CD14-positive monocyte (primary cell): ENCODE results near the gene PRM3. TPM values are rescaled to one million over a fixed set of nuclear protein-coding genes. Genes with fewer than 3 reads are reported as not detected.

Experiments
- DNase-seq, 3 donors: peaks; one replicate each; pipeline ENCODE4 v3.0.0-alpha.2; 2011 to 2022
- H2AFZ ChIP-seq: 2 replicates; pipeline ENCODE4 v1.6.0; 2012; ENCODE audit warnings: mild to moderate bottlenecking, low read depth, low read length, inconsistent platforms; ENCODE audit not compliant: insufficient read depth, poor library complexity, severe bottlenecking
- H3K27ac ChIP-seq, 2 donors: 1 replicate in 1 of 2; 2 replicates in 1 of 2; pipeline ENCODE4 v1.5.1; 2012 to 2013; ENCODE audit warnings: low read length in 2 of 2, control low read depth in 1 of 2, inconsistent platforms in 1 of 2, low read depth in 1 of 2, mild to moderate bottlenecking in 1 of 2
- H3K27me3 ChIP-seq, 2 donors: one replicate each; pipeline versions ENCODE4 v1.6.0 to v1.6.1; 2011 to 2013; ENCODE audit warnings: low read length in 2 of 2; ENCODE audit not compliant: control insufficient read depth in 2 of 2, insufficient read depth in 2 of 2
- H3K36me3 ChIP-seq, 2 donors: replicated peaks in 1 of 2; 1 replicate in 1 of 2; 2 replicates in 1 of 2; pipeline versions ENCODE4 v1.5.1 to v1.6.1; 2012 to 2013; ENCODE audit warnings: low read length in 2 of 2, control low read depth in 1 of 2, inconsistent platforms in 1 of 2, mild to moderate bottlenecking in 1 of 2; ENCODE audit not compliant: insufficient read depth in 2 of 2, control insufficient read depth in 1 of 2
- H3K4me1 ChIP-seq, 2 donors: 1 replicate in 1 of 2; 2 replicates in 1 of 2; pipeline versions ENCODE4 v1.5.1 to v1.6.1; 2012 to 2013; ENCODE audit warnings: low read length in 2 of 2, control low read depth in 1 of 2, inconsistent platforms in 1 of 2, mild to moderate bottlenecking in 1 of 2, moderate library complexity in 1 of 2; ENCODE audit not compliant: insufficient read depth in 2 of 2, control insufficient read depth in 1 of 2
- H3K4me2 ChIP-seq: replicated peaks from 2 replicates; pipeline ENCODE3; 2012; ENCODE audit warnings: low read length, moderate library complexity, mild to moderate bottlenecking; ENCODE audit not compliant: poor library complexity, severe bottlenecking; ENCODE audit errors: extremely low read depth
- H3K4me3 ChIP-seq, 3 experiments: fragments of 200-600 bp in 1 of 3; sonication (generic) in 1 of 3; replicated peaks in 1 of 3; 1 replicate in 2 of 3; 2 replicates in 1 of 3; pipeline ENCODE4 v1.5.1; 2011 to 2013; ENCODE audit warnings: low read length in 3 of 3, mild to moderate bottlenecking in 3 of 3, control low read depth in 2 of 3, low read depth in 2 of 3, inconsistent platforms in 1 of 3, moderate library complexity in 1 of 3
- H3K79me2 ChIP-seq: 2 replicates; pipeline ENCODE4 v1.6.0; 2012; ENCODE audit warnings: mild to moderate bottlenecking, control low read depth, inconsistent platforms, low read length, moderate library complexity; ENCODE audit not compliant: insufficient read depth
- H3K9ac ChIP-seq: 2 replicates; pipeline ENCODE4 v1.6.0; 2017; ENCODE audit warnings: low read length, mild to moderate bottlenecking; ENCODE audit not compliant: insufficient read depth, poor library complexity, severe bottlenecking
- H3K9me3 ChIP-seq, 2 donors: replicated peaks in 1 of 2; 1 replicate in 1 of 2; 2 replicates in 1 of 2; pipeline versions ENCODE4 v1.5.1 to v1.6.1; 2012 to 2013; ENCODE audit warnings: low read length in 2 of 2, control low read depth in 1 of 2; ENCODE audit not compliant: control insufficient read depth in 1 of 2, insufficient read depth in 1 of 2
- H4K20me1 ChIP-seq: 2 replicates; pipeline ENCODE4 v1.6.0; 2012; ENCODE audit warnings: mild to moderate bottlenecking, low read length, control low read depth, moderate library complexity; ENCODE audit not compliant: insufficient read depth
- H3K27ac Mint-ChIP-seq, 7 donors: one replicate each; pipeline ENCODE4 v1.8.0; 2020; ENCODE audit warnings: mild to moderate bottlenecking in 7 of 7, mixed read lengths in 7 of 7, moderate library complexity in 6 of 7, inconsistent platforms in 2 of 7
- H3K27me3 Mint-ChIP-seq, 3 donors: one replicate each; pipeline ENCODE4 v1.8.0; 2021 to 2022; ENCODE audit warnings: low read depth in 3 of 3, mild to moderate bottlenecking in 3 of 3, mixed read lengths in 3 of 3, moderate library complexity in 3 of 3, inconsistent platforms in 1 of 3
- H3K36me3 Mint-ChIP-seq, 2 donors: one replicate each; pipeline ENCODE4 v1.8.0; 2020; ENCODE audit warnings: mixed read lengths in 2 of 2, inconsistent platforms in 1 of 2, mild to moderate bottlenecking in 1 of 2
- H3K4me1 Mint-ChIP-seq: one replicate; pipeline ENCODE4 v1.8.0; 2020; ENCODE audit warnings: mild to moderate bottlenecking, mixed read lengths
- H3K4me3 Mint-ChIP-seq, 2 donors: one replicate each; pipeline ENCODE4 v1.8.0; 2020; ENCODE audit warnings: mild to moderate bottlenecking in 2 of 2, mixed read lengths in 2 of 2, moderate library complexity in 1 of 2
- H3K9me3 Mint-ChIP-seq, 7 donors: one replicate each; pipeline ENCODE4 v1.8.0; 2020 to 2022; ENCODE audit warnings: mixed read lengths in 7 of 7, mild to moderate bottlenecking in 6 of 7, moderate library complexity in 6 of 7, inconsistent platforms in 2 of 7
- CTCF ChIP-seq: fragments of 200-600 bp; IDR thresholded peaks from one replicate; pipeline ENCODE4 v1.8.0; 2022; ENCODE audit warnings: antibody characterized with exemption, mild to moderate bottlenecking
- WGBS: methylation state at CpG from one replicate; pipeline ENCODE4 v1.1.5; 2013; ENCODE audit warnings: missing lambda C conversion rate; ENCODE audit not compliant: insufficient coverage; 5-methylcytosine and 5-hydroxymethylcytosine counted together
- intact Hi-C, 2 donors: fragments of 100-400 bp; cut with micrococcal nuclease; formaldehyde crosslinking; loops; one replicate each; pipeline versions ENCODE4 v1.15.0 to v1.15.1; 2023
- polyA plus RNA-seq, 3 donors: library from polyadenylated mRNA; depleted of rRNA in 1 of 3; unstranded in 2 of 3; stranded (reverse) in 1 of 3; fragments of 300-500 nt in 2 of 3; fragments of >200 nt in 1 of 3; fragmentation: Illumina TruSeq in 2 of 3; gene quantifications; 1 replicate in 2 of 3; 2 replicates in 1 of 3; pipeline ENCODE4 v1.2.3, GENCODE V29; 2012 to 2021

The PRM3 gene
- polyA plus RNA-seq, 3 donors: not detected

GRCh38 chr16:11296706-11297491 lies 23.5 kb upstream of the PRM3 start:
- peaks cover 0 to 6% of the 10 kb centered on the region in 2 donors for H3K27me3 ChIP-seq
- intact Hi-C loops: loop anchor here in 1 of 2 donors (5.0 kb wide), 1 partner anchor 35 kb away; no protein-coding TSS in a partner anchor
- peak overlapping the region in 1 of 3 experiments; percentile 57 for H3K4me3 ChIP-seq
- H2AFZ ChIP-seq: peak overlapping the region; percentile 63
- no peak for DNase-seq
- Mint-ChIP-seq H3K27me3 (peaks cover 26 to 42% (median 40%) of the 10 kb centered on the region in 3 donors), H3K4me1 (peaks cover 20% of the 10 kb centered on the region), H3K4me3 (peak overlapping the region; percentile 66 to 85), H3K36me3 (no peaks in the 10 kb centered on the region), H3K9me3 (peaks cover 0 to 2% (median 0%) of the 10 kb centered on the region in 7 donors), H3K27ac (peak overlapping the region in 1 of 7 donors; percentile 17)
- H3K36me3 ChIP-seq: no peaks in the 10 kb centered on the region
- H3K79me2 ChIP-seq: no peaks in the 10 kb centered on the region
- H3K9me3 ChIP-seq: no peaks in the 10 kb centered on the region
- peaks cover 12 to 15% of the 10 kb centered on the region in 2 donors for H3K4me1 ChIP-seq
- 55% methylated on average over 2 of the region's 10 CpGs for WGBS
- H3K4me2 ChIP-seq: peak overlapping the region; percentile 69
- H3K27ac ChIP-seq: no peak overlapping the region
- TF ChIP-seq CTCF: no peak
- H3K9ac ChIP-seq: no peak overlapping the region
- H4K20me1 ChIP-seq: no peaks in the 10 kb centered on the region

- H3K4me1 ChIP-seq: peaks cover 12 to 15% of the 10 kb centered on the region in 2 donors
- no peaks in the 10 kb centered on the region for H3K79me2 ChIP-seq
- H3K9ac ChIP-seq: no peak overlapping the region
- H2AFZ ChIP-seq: no peak overlapping the region
- Mint-ChIP-seq H3K4me1 (peaks cover 20% of the 10 kb centered on the region), H3K4me3 (no peak overlapping the region), H3K36me3 (peaks cover 0 to 1% of the 10 kb centered on the region in 2 donors), H3K27ac (peak overlapping the region in 1 of 7 donors; percentile 17), H3K27me3 (peaks cover 29 to 45% (median 43%) of the 10 kb centered on the region in 3 donors), H3K9me3 (peaks cover 0 to 2% (median 0%) of the 10 kb centered on the region in 7 donors)
- DNase-seq: no peak
- WGBS: no CpG with 5 or more reads among the region's 3 CpGs
- no peak overlapping the region for H3K4me3 ChIP-seq
- no peaks in the 10 kb centered on the region for H3K36me3 ChIP-seq
- TF ChIP-seq CTCF: no peak
- H3K27ac ChIP-seq: no peak overlapping the region
- peaks cover 0 to 6% of the 10 kb centered on the region in 2 donors for H3K27me3 ChIP-seq
- H3K9me3 ChIP-seq: no peaks in the 10 kb centered on the region
- H3K4me2 ChIP-seq: no peak overlapping the region
- intact Hi-C loops: loop anchor here in 1 of 2 donors (5.0 kb wide), 1 partner anchor 36 kb away; no protein-coding TSS in a partner anchor
- H4K20me1 ChIP-seq: no peaks in the 10 kb centered on the region
Measured at GRCh38 chr16:11296351-11296705, 22.9 kb upstream of the PRM3 start.
